GM23338 (cell line): Measurements from ENCODE around the gene HTD2. TPM values are rescaled to one million over a fixed set of nuclear protein-coding genes. Genes with fewer than 3 reads are reported as not detected.

ENCODE experiments used
- ATAC-seq: fragments of 200-7000 bp; cut with Tn5 transposase; 3 replicates; pipeline ENCODE4 v1.9.1; 2020
- DNase-seq: peaks from one replicate; pipeline ENCODE4 v3.0.0-alpha.2; 2015; ENCODE audit warnings: low spot score
- H2AFZ ChIP-seq: fragments of 200-600 bp; sonication (generic); 2 replicates; pipeline ENCODE4 v1.8.0; 2016; ENCODE audit warnings: antibody characterized with exemption, mild to moderate bottlenecking, moderate library complexity
- H3F3A ChIP-seq: fragments of 200-600 bp; sonication (generic); replicated peaks from 2 replicates; pipeline ENCODE4 v1.8.0; 2017; ENCODE audit warnings: antibody characterized with exemption, mixed run types, low read depth
- H3K27ac ChIP-seq: fragments of 200-600 bp; sonication (generic); 2 replicates; pipeline ENCODE4 v1.6.1; 2016; ENCODE audit warnings: low read depth
- H3K27me3 ChIP-seq: fragments of 200-600 bp; sonication (generic); 2 replicates; pipeline ENCODE4 v1.8.0; 2016; ENCODE audit warnings: mild to moderate bottlenecking, mixed run types, moderate library complexity; ENCODE audit not compliant: insufficient read depth
- H3K36me3 ChIP-seq: fragments of 200-600 bp; sonication (generic); 2 replicates; pipeline ENCODE4 v1.8.0; 2016; ENCODE audit warnings: mild to moderate bottlenecking; ENCODE audit not compliant: insufficient read depth
- H3K4me1 ChIP-seq: fragments of 200-600 bp; sonication (generic); 2 replicates; pipeline ENCODE4 v1.8.0; 2016; ENCODE audit warnings: mild to moderate bottlenecking, moderate library complexity; ENCODE audit not compliant: insufficient read depth
- H3K4me2 ChIP-seq: fragments of 200-600 bp; sonication (generic); 2 replicates; pipeline ENCODE4 v1.7.1; 2017; ENCODE audit warnings: mixed run types
- H3K4me3 ChIP-seq: fragments of 200-600 bp; sonication (generic); 2 replicates; pipeline ENCODE4 v1.6.1; 2016; ENCODE audit warnings: mixed run types
- H3K79me2 ChIP-seq: fragments of 200-600 bp; sonication (generic); replicated peaks from 2 replicates; pipeline ENCODE4 v1.8.0; 2017; ENCODE audit warnings: mild to moderate bottlenecking; ENCODE audit not compliant: insufficient read depth
- H3K9me2 ChIP-seq: fragments of 200-600 bp; sonication (generic); 2 replicates; pipeline ENCODE4 v1.8.0; 2017; ENCODE audit not compliant: insufficient read depth
- H4K20me1 ChIP-seq: fragments of 200-600 bp; sonication (generic); replicated peaks from 2 replicates; pipeline ENCODE4 v1.8.0; 2017; ENCODE audit warnings: mild to moderate bottlenecking; ENCODE audit not compliant: insufficient read depth
- H3K27ac Mint-ChIP-seq: 2 replicates; pipeline ENCODE4 v1.8.0; 2020; ENCODE audit warnings: inconsistent platforms, mild to moderate bottlenecking, moderate library complexity, mixed read lengths
- H3K27me3 Mint-ChIP-seq: 3 replicates; pipeline ENCODE4 v1.8.0; 2022; ENCODE audit warnings: low read depth, mild to moderate bottlenecking, moderate library complexity, mixed read lengths, inconsistent platforms; ENCODE audit not compliant: insufficient read depth, poor library complexity
- H3K36me3 Mint-ChIP-seq: 3 replicates; pipeline ENCODE4 v1.8.0; 2021; ENCODE audit warnings: low read depth, mild to moderate bottlenecking, inconsistent platforms, moderate library complexity, mixed read lengths
- H3K4me1 Mint-ChIP-seq: 3 replicates; pipeline ENCODE4 v1.8.0; 2020; ENCODE audit warnings: mild to moderate bottlenecking, inconsistent platforms, mixed read lengths
- H3K4me3 Mint-ChIP-seq: 3 replicates; pipeline ENCODE4 v1.8.0; 2021; ENCODE audit warnings: moderate library complexity, mild to moderate bottlenecking, inconsistent platforms, mixed read lengths
- H3K9me3 Mint-ChIP-seq: 3 replicates; pipeline ENCODE4 v1.8.0; 2020; ENCODE audit warnings: moderate library complexity, mild to moderate bottlenecking, inconsistent platforms, mixed read lengths
- CREB1 ChIP-seq: fragments of 250-450 bp; sonication (Bioruptor Pico); IDR thresholded peaks from 2 replicates; pipeline ENCODE4 v1.5.0; 2020; ENCODE audit warnings: low read depth, mild to moderate bottlenecking, moderate library complexity
- EZH2 ChIP-seq: fragments of 200-600 bp; sonication (generic); IDR thresholded peaks from one replicate; pipeline ENCODE4 v1.8.0; 2017; ENCODE audit warnings: antibody characterized with exemption, mild to moderate bottlenecking, low read depth; ENCODE audit not compliant: unreplicated experiment
- EZH2phosphoT487 ChIP-seq: fragments of 200-600 bp; sonication (generic); IDR thresholded peaks from one replicate; pipeline ENCODE4 v1.8.1; 2018; ENCODE audit warnings: antibody characterized with exemption; ENCODE audit not compliant: unreplicated experiment
- JUNB ChIP-seq: IDR thresholded peaks from one replicate; pipeline ENCODE4 v1.6.1; 2016; ENCODE audit warnings: antibody characterized with exemption; ENCODE audit not compliant: unreplicated experiment
- NANOG ChIP-seq: IDR thresholded peaks from 2 replicates; pipeline ENCODE4 v1.6.1; 2016; ENCODE audit warnings: antibody characterized with exemption, borderline replicate concordance
- POLR2AphosphoS5 ChIP-seq: IDR thresholded peaks from 2 replicates; pipeline ENCODE4 v1.6.1; 2016; ENCODE audit warnings: antibody characterized with exemption, low read depth
- REST ChIP-seq: IDR thresholded peaks from one replicate; pipeline ENCODE4 v1.6.1; 2018; ENCODE audit warnings: antibody characterized with exemption; ENCODE audit not compliant: unreplicated experiment
- STAT1 ChIP-seq: IDR thresholded peaks from one replicate; pipeline ENCODE4 v1.6.1; 2016; ENCODE audit warnings: antibody characterized with exemption; ENCODE audit not compliant: unreplicated experiment
- ZNF114 ChIP-seq: fragments of 250-450 bp; sonication (Bioruptor Pico); IDR thresholded peaks from 2 replicates; pipeline ENCODE4 v1.5.0; 2020; ENCODE audit warnings: mild to moderate bottlenecking, moderate library complexity
- ZNF331 ChIP-seq: fragments of 250-450 bp; sonication (Bioruptor Pico); IDR thresholded peaks from 2 replicates; pipeline ENCODE4 v1.5.0; 2020; ENCODE audit warnings: low read depth, mild to moderate bottlenecking, moderate library complexity
- ZNF462 ChIP-seq: fragments of 250-450 bp; sonication (Bioruptor Pico); IDR thresholded peaks from 2 replicates; pipeline ENCODE4 v1.5.0; 2020; ENCODE audit warnings: mild to moderate bottlenecking, moderate library complexity
- polyA plus RNA-seq: library from polyadenylated mRNA; unstranded; fragments of >200 nt; fragmentation: Nextera tagmentation; extraction: Ambion mirVana; gene quantifications from 2 replicates; pipeline ENCODE4 v1.2.1, GENCODE V29; 2016
- total RNA-seq: library from RNA; depleted of rRNA; stranded (reverse); fragments of >200 nt; shearing (Covaris generic); gene quantifications from 2 replicates; pipeline ENCODE4 v1.2.3, GENCODE V29; 2014
- TF ChIP-seq, protein P1 (sequence below), 2 experiments: fragments of 200-600 bp in 1 of 2; sonication (generic) in 1 of 2; conservative IDR thresholded peaks; 2 replicates each; pipeline versions ENCODE4 v1.5.1 to v1.6.1; 2016 to 2017; ENCODE audit warnings: antibody characterized with exemption in 2 of 2, low read depth in 2 of 2, mild to moderate bottlenecking in 2 of 2, moderate library complexity in 1 of 2
- TF ChIP-seq, protein P2 (sequence below): IDR thresholded peaks from 2 replicates; pipeline ENCODE4 v1.6.1; 2016; ENCODE audit warnings: antibody characterized with exemption

HTD2 gene
- total and polyA plus RNA-seq, 2 experiments from 2014 or later = 19.3 to 24.2 TPM

GRCh38 chr3:58324391-58325390 is 18.4 kb downstream of the HTD2 start:
- Histone ChIP-seq H3K9me2 (no peaks in the 10 kb centered on the region), H4K20me1 (no peaks in the 10 kb centered on the region; the same call in 1 of the 2 replicates), H3K36me3 (no peaks in the 10 kb centered on the region), H3F3A (0 out of 2 replicates have a peak, but pooled peaks cover 5% of the 10 kb centered on the region), H3K27ac (peak overlapping the region; percentile 40; the same call in 1 of the 2 replicates), H3K4me2 (no peak overlapping the region), H3K79me2 (no peaks in the 10 kb centered on the region), H2AFZ (no peak overlapping the region), H3K4me3 (no peak overlapping the region), H3K27me3 (no peaks in the 10 kb centered on the region), H3K4me1 (peaks cover 24% of the 10 kb centered on the region)
- no peak overlapping the region; the same call in 1 of the 2 replicates for H3K27ac Mint-ChIP-seq
- H3K4me3 Mint-ChIP-seq = no peak overlapping the region
- H3K9me3 Mint-ChIP-seq = no peaks in the 10 kb centered on the region
- peaks cover 30% of the 10 kb centered on the region for H3K4me1 Mint-ChIP-seq
- H3K27me3 Mint-ChIP-seq = peaks cover 11% of the 10 kb centered on the region
- ATAC-seq (no peak), DNase-seq (no peak)
- peaks cover 6% of the 10 kb centered on the region; the same call in 2 of the 3 replicates for H3K36me3 Mint-ChIP-seq
- TF ChIP-seq STAT1 (no peak), ZNF462 (no peak), NANOG (no peak), REST (no peak), CREB1 (CRISPR knock-in tag) (no peak), ZNF114 (CRISPR knock-in tag) (no peak), EZH2phosphoT487 (no peak), ZNF331 (CRISPR knock-in tag) (no peak), JUNB (no peak), EZH2 (no peak), POLR2AphosphoS5 (no peak)
- TF ChIP-seq, protein P1, sequence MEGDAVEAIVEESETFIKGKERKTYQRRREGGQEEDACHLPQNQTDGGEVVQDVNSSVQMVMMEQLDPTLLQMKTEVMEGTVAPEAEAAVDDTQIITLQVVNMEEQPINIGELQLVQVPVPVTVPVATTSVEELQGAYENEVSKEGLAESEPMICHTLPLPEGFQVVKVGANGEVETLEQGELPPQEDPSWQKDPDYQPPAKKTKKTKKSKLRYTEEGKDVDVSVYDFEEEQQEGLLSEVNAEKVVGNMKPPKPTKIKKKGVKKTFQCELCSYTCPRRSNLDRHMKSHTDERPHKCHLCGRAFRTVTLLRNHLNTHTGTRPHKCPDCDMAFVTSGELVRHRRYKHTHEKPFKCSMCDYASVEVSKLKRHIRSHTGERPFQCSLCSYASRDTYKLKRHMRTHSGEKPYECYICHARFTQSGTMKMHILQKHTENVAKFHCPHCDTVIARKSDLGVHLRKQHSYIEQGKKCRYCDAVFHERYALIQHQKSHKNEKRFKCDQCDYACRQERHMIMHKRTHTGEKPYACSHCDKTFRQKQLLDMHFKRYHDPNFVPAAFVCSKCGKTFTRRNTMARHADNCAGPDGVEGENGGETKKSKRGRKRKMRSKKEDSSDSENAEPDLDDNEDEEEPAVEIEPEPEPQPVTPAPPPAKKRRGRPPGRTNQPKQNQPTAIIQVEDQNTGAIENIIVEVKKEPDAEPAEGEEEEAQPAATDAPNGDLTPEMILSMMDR (conservative IDR thresholded peaks at IDR 0.05; ENCODE audit: low read depth in 2 of 2) = no peak
- TF ChIP-seq, protein P2, sequence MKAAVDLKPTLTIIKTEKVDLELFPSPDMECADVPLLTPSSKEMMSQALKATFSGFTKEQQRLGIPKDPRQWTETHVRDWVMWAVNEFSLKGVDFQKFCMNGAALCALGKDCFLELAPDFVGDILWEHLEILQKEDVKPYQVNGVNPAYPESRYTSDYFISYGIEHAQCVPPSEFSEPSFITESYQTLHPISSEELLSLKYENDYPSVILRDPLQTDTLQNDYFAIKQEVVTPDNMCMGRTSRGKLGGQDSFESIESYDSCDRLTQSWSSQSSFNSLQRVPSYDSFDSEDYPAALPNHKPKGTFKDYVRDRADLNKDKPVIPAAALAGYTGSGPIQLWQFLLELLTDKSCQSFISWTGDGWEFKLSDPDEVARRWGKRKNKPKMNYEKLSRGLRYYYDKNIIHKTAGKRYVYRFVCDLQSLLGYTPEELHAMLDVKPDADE = no peak
